Calu3 (cell line): ENCODE results near the gene RCOR1. TPM values are rescaled to one million over a fixed set of nuclear protein-coding genes. Genes with fewer than 3 reads are reported as not detected.

Experiments used
- BruUV-seq: library from RNA; stranded (reverse); fragments of 400-500 nt; replicated peaks from 2 replicates; lab custom pipeline; 2021; lab: Mats Ljungman, UMichigan
- CTCF ChIA-PET: fragments of 300-600 bp; sonication (Branson Sonifier 250); formaldehyde crosslinking; loops from one replicate; lab custom pipeline; 2022; ENCODE audit warnings: antibody characterized with exemption; lab: Charles Lee
- DNase-seq: peaks from one replicate; pipeline ENCODE4 v3.0.0; 2022
- H3K27ac Mint-ChIP-seq: one replicate; pipeline ENCODE4 v1.8.0; 2022; ENCODE audit warnings: mixed read lengths; ENCODE audit not compliant: unreplicated experiment
- H3K27me3 Mint-ChIP-seq: one replicate; pipeline ENCODE4 v1.8.0; 2022; ENCODE audit warnings: mixed read lengths; ENCODE audit not compliant: unreplicated experiment
- H3K36me3 Mint-ChIP-seq: one replicate; pipeline ENCODE4 v1.8.0; 2022; ENCODE audit warnings: mild to moderate bottlenecking, moderate library complexity, mixed read lengths; ENCODE audit not compliant: insufficient read depth, unreplicated experiment
- H3K4me1 Mint-ChIP-seq: one replicate; pipeline ENCODE4 v1.8.0; 2022; ENCODE audit warnings: mild to moderate bottlenecking, low read depth, mixed read lengths; ENCODE audit not compliant: unreplicated experiment
- H3K4me3 Mint-ChIP-seq: one replicate; pipeline ENCODE4 v1.8.0; 2022; ENCODE audit warnings: mild to moderate bottlenecking, low read depth, moderate library complexity, mixed read lengths; ENCODE audit not compliant: unreplicated experiment
- H3K9me3 Mint-ChIP-seq: one replicate; pipeline ENCODE4 v1.8.0; 2022; ENCODE audit warnings: low read depth, mixed read lengths; ENCODE audit not compliant: unreplicated experiment
- CTCF ChIP-seq: fragments of 200-600 bp; IDR thresholded peaks from one replicate; pipeline ENCODE4 v1.8.0; 2022; ENCODE audit warnings: antibody characterized with exemption; ENCODE audit not compliant: unreplicated experiment
- intact Hi-C: fragments of 100-400 bp; cut with micrococcal nuclease; formaldehyde crosslinking; loops from one replicate; pipeline ENCODE4 v1.10.0; 2022; ENCODE audit not compliant: unreplicated experiment
- total RNA-seq: library from RNA; stranded (reverse); gene quantifications from 2 replicates; pipeline ENCODE4 v1.2.3, GENCODE V29; 2022

RCOR1 gene
- total RNA-seq, 1 experiment from 2014 or later = 28.6 TPM

- no TSS peak for BruUV-seq
Observed at GRCh38 chr14:102603293-102603907, 11.0 kb downstream of the RCOR1 start.

GRCh38 chr14:102604183-102604582 lies 11.7 kb downstream of the RCOR1 start:
- intact Hi-C loops = no loop called here
- Mint-ChIP-seq H3K9me3 (no peaks in the 10 kb centered on the region), H3K4me1 (peaks cover 18% of the 10 kb centered on the region), H3K4me3 (no peak overlapping the region), H3K36me3 (peaks cover 6% of the 10 kb centered on the region), H3K27me3 (no peaks in the 10 kb centered on the region), H3K27ac (no peak overlapping the region)
- no peak for TF ChIP-seq CTCF
- no peak for DNase-seq
- BruUV-seq = no TSS peak
- CTCF ChIA-PET = interaction anchor here (0.5 kb wide), 1 partner anchor 57 kb away, joined by 3 read pairs; no protein-coding TSS in a partner anchor

More at GRCh38 chr14:102603293-102603907, 11.0 kb downstream of the RCOR1 start:
- no peaks in the 10 kb centered on the region for H3K9me3 Mint-ChIP-seq
- peaks cover 6% of the 10 kb centered on the region for H3K36me3 Mint-ChIP-seq
- intact Hi-C loops = no loop called here
- DNase-seq = no peak
- peaks cover 18% of the 10 kb centered on the region for H3K4me1 Mint-ChIP-seq
- CTCF ChIA-PET = no interaction called here
- H3K27me3 Mint-ChIP-seq = no peaks in the 10 kb centered on the region
- no peak overlapping the region for H3K27ac Mint-ChIP-seq
- H3K4me3 Mint-ChIP-seq = no peak overlapping the region
- no peak for TF ChIP-seq CTCF

GRCh38 chr14:102605029-102605428 lies 12.6 kb downstream of the RCOR1 start:
- Mint-ChIP-seq H3K27ac (no peak overlapping the region), H3K9me3 (no peaks in the 10 kb centered on the region), H3K27me3 (no peaks in the 10 kb centered on the region), H3K36me3 (peaks cover 6% of the 10 kb centered on the region), H3K4me3 (no peak overlapping the region), H3K4me1 (peaks cover 18% of the 10 kb centered on the region)
- no peak for DNase-seq
- BruUV-seq = no TSS peak
- CTCF ChIA-PET = no interaction called here
- no peak for TF ChIP-seq CTCF
- intact Hi-C loops = no loop called here

GRCh38 chr14:102606296-102606695 lies 13.8 kb downstream of the RCOR1 start:
- Mint-ChIP-seq H3K36me3 (peaks cover 6% of the 10 kb centered on the region), H3K4me3 (no peak overlapping the region), H3K9me3 (no peaks in the 10 kb centered on the region), H3K27ac (no peak overlapping the region), H3K27me3 (no peaks in the 10 kb centered on the region), H3K4me1 (peaks cover 13% of the 10 kb centered on the region)
- CTCF ChIA-PET = interaction anchor here (0.6 to 0.7 kb wide), 2 partner anchors 88 to 509 kb away, joined by 3 to 4 read pairs; no protein-coding TSS in a partner anchor
- BruUV-seq = no TSS peak
- no peak for TF ChIP-seq CTCF
- intact Hi-C loops = no loop called here
- no peak for DNase-seq
